MM.1S (cell line): ENCODE measurements around the gene ACADVL.

Experiments used
- DNase-seq: peaks from one replicate; pipeline ENCODE4 v3.0.0-alpha.2; 2015
- H2AFZ ChIP-seq: fragments of 300-600 bp; sonication (generic); 2 replicates; pipeline ENCODE4 v1.6.0; 2016; ENCODE audit warnings: antibody characterized with exemption, low read length
- H3F3A ChIP-seq: fragments of 300-600 bp; sonication (generic); 2 replicates; pipeline ENCODE4 v1.6.1; 2016; ENCODE audit warnings: mild to moderate bottlenecking, antibody characterized with exemption, low read length, moderate library complexity, mixed read lengths; ENCODE audit not compliant: insufficient read depth
- H3K27ac ChIP-seq: fragments of 300-600 bp; sonication (generic); 2 replicates; pipeline ENCODE4 v1.5.1; 2016; ENCODE audit warnings: mild to moderate bottlenecking, low read length
- H3K27me3 ChIP-seq: fragments of 300-600 bp; sonication (generic); replicated peaks from 2 replicates; pipeline ENCODE4 v1.6.0; 2016; ENCODE audit warnings: low read length; ENCODE audit not compliant: insufficient read depth
- H3K36me3 ChIP-seq: fragments of 300-600 bp; sonication (generic); replicated peaks from 2 replicates; pipeline ENCODE4 v1.6.1; 2016; ENCODE audit warnings: mild to moderate bottlenecking, low read length, mixed read lengths; ENCODE audit not compliant: insufficient read depth
- H3K4me1 ChIP-seq: fragments of 300-600 bp; sonication (generic); 2 replicates; pipeline ENCODE4 v1.6.1; 2016; ENCODE audit warnings: low read length, mixed read lengths
- H3K4me2 ChIP-seq: fragments of 300-600 bp; sonication (generic); 2 replicates; pipeline ENCODE4 v1.6.0; 2016; ENCODE audit warnings: low read depth, low read length
- H3K4me3 ChIP-seq: fragments of 300-600 bp; sonication (generic); 2 replicates; pipeline ENCODE4 v1.5.1; 2016; ENCODE audit warnings: low read length, mixed read lengths
- H3K79me2 ChIP-seq: fragments of 300-600 bp; sonication (generic); 2 replicates; pipeline ENCODE4 v1.6.1; 2016; ENCODE audit warnings: mixed run types, low read length, mixed read lengths
- H3K9ac ChIP-seq: fragments of 300-600 bp; sonication (generic); 2 replicates; pipeline ENCODE4 v1.6.1; 2016; ENCODE audit warnings: low read length, mixed read lengths
- H3K9me2 ChIP-seq: fragments of 300-600 bp; sonication (generic); replicated peaks from 2 replicates; pipeline ENCODE4 v1.6.1; 2016; ENCODE audit warnings: mild to moderate bottlenecking, low read length, mixed read lengths; ENCODE audit not compliant: insufficient read depth
- H3K9me3 ChIP-seq: fragments of 300-600 bp; sonication (generic); replicated peaks from 2 replicates; pipeline ENCODE4 v1.6.1; 2016; ENCODE audit warnings: mild to moderate bottlenecking, low read length, mixed read lengths; ENCODE audit not compliant: insufficient read depth
- H4K20me1 ChIP-seq: fragments of 300-600 bp; sonication (generic); 2 replicates; pipeline ENCODE4 v1.6.1; 2016; ENCODE audit warnings: mild to moderate bottlenecking, low read length, moderate library complexity, mixed read lengths; ENCODE audit not compliant: insufficient read depth
- CTCF ChIP-seq: fragments of 300-600 bp; sonication (generic); IDR thresholded peaks from 2 replicates; pipeline ENCODE4 v1.5.1; 2016; ENCODE audit warnings: antibody characterized with exemption, low read length, mixed read lengths
- EZH2 ChIP-seq: fragments of 300-600 bp; sonication (generic); optimal IDR thresholded peaks from 2 replicates; pipeline ENCODE3; 2017; ENCODE audit warnings: low read depth, mild to moderate bottlenecking, antibody characterized with exemption, low read length, mixed read lengths
- EZH2phosphoT487 ChIP-seq: fragments of 300-600 bp; sonication (generic); IDR thresholded peaks from 2 replicates; pipeline ENCODE4 v1.6.1; 2018; ENCODE audit warnings: antibody characterized with exemption, low read length

The ACADVL gene

GRCh38 chr17:7196651-7197401 is 22.9 kb upstream of the ACADVL start:
- H4K20me1 ChIP-seq: no peaks in the 10 kb centered on the region
- TF ChIP-seq EZH2: no peak
- no peak for TF ChIP-seq EZH2phosphoT487
- TF ChIP-seq CTCF: no peak
- H3K27me3 ChIP-seq: peaks cover 92% of the 10 kb centered on the region
- H3K36me3 ChIP-seq: no peaks in the 10 kb centered on the region
- no peaks in the 10 kb centered on the region for H3K79me2 ChIP-seq
- H3K9me2 ChIP-seq: no peaks in the 10 kb centered on the region
- H3K4me2 ChIP-seq: no peak overlapping the region
- no peak overlapping the region for H3K4me3 ChIP-seq
- H3K27ac ChIP-seq: no peak overlapping the region
- H2AFZ ChIP-seq: no peak overlapping the region
- H3F3A ChIP-seq: no peaks in the 10 kb centered on the region
- no peaks in the 10 kb centered on the region for H3K9me3 ChIP-seq
- no peak overlapping the region for H3K9ac ChIP-seq
- DNase-seq: no peak
- no peaks in the 10 kb centered on the region for H3K4me1 ChIP-seq

GRCh38 chr17:7203391-7203790 is 16.3 kb upstream of the ACADVL start:
- Histone ChIP-seq H3K9me2 (no peaks in the 10 kb centered on the region), H3K79me2 (no peaks in the 10 kb centered on the region), H3K27ac (no peak overlapping the region), H3K9ac (no peak overlapping the region), H3K4me2 (no peak overlapping the region), H4K20me1 (no peaks in the 10 kb centered on the region), H2AFZ (no peak overlapping the region), H3K4me3 (no peak overlapping the region), H3K36me3 (no peaks in the 10 kb centered on the region), H3K27me3 (peaks cover 81% of the 10 kb centered on the region), H3F3A (no peaks in the 10 kb centered on the region), H3K4me1 (no peaks in the 10 kb centered on the region; the same call in 1 of the 2 replicates), H3K9me3 (no peaks in the 10 kb centered on the region)
- no peak for DNase-seq
- TF ChIP-seq EZH2: no peak
- no peak for TF ChIP-seq EZH2phosphoT487
- TF ChIP-seq CTCF: no peak

- no peaks in the 10 kb centered on the region for H4K20me1 ChIP-seq
- peak overlapping the region; percentile 87 for H3K4me2 ChIP-seq
- DNase-seq: no peak
- H3K4me3 ChIP-seq: no peak overlapping the region
- no peak overlapping the region for H3K9ac ChIP-seq
- TF ChIP-seq EZH2 (no peak), EZH2phosphoT487 (no peak), CTCF (no peak)
- no peaks in the 10 kb centered on the region for H3K9me3 ChIP-seq
- H3K36me3 ChIP-seq: no peaks in the 10 kb centered on the region
- no peak overlapping the region for H2AFZ ChIP-seq
- no peaks in the 10 kb centered on the region for H3F3A ChIP-seq
- H3K9me2 ChIP-seq: no peaks in the 10 kb centered on the region
- H3K27ac ChIP-seq: no peak overlapping the region
- H3K79me2 ChIP-seq: no peaks in the 10 kb centered on the region
- H3K27me3 ChIP-seq: peaks cover 84% of the 10 kb centered on the region
- no peaks in the 10 kb centered on the region; the same call in 1 of the 2 replicates for H3K4me1 ChIP-seq
These were observed 15.4 kb upstream of the ACADVL start for GRCh38 chr17:7204336-7204735.
